ENCODE results near the gene KANK4. TPM values are rescaled to one million over a fixed set of nuclear protein-coding genes. Genes with fewer than 3 reads are reported as not detected.

KANK4 gene
- polyA plus RNA-seq, 2 of the 4 experiments (the other 2 are of a cell fraction), result 0.66 to 0.81 TPM

GRCh38 chr1:62260688-62261087, 58.5 kb downstream of the KANK4 start:
- no peak overlapping the region for H3K4me2 ChIP-seq
- DNase-seq (ENCODE audit: low read depth in 1 of 2, low spot score in 1 of 2) (no peak), FAIRE-seq (no peak), ATAC-seq (no peak)
- CTCF ChIA-PET, result interaction anchor here (1.1 kb wide), 1 partner anchor 13 kb away, joined by 3 read pairs; no protein-coding TSS in a partner anchor
- POLR2A ChIA-PET, result no interaction called here
- TF ChIP-seq CHD2 (IDR thresholded peaks at IDR 0.05; ENCODE audit: low read length, partially characterized antibody) (no peak), TFCP2L1 (CRISPR knock-in tag; IDR thresholded peaks at IDR 0.05) (no peak), NR3C1 (IDR thresholded peaks at IDR 0.05) (no peak), CBX2 (IDR thresholded peaks at IDR 0.05; ENCODE audit: borderline replicate concordance, low read depth) (no peak), CBX8 (IDR thresholded peaks at IDR 0.05) (no peak), ZC3H11A (IDR thresholded peaks at IDR 0.05) (no peak), ATOH8 (CRISPR knock-in tag; IDR thresholded peaks at IDR 0.05; ENCODE audit: low read depth) (no peak), POLR2AphosphoS2 (conservative IDR thresholded peaks at IDR 0.05; ENCODE audit: low read length) (no peak), HOXB13 (CRISPR knock-in tag; IDR thresholded peaks at IDR 0.05; ENCODE audit: low read depth) (no peak)
- TF ChIP-seq, protein P1, sequence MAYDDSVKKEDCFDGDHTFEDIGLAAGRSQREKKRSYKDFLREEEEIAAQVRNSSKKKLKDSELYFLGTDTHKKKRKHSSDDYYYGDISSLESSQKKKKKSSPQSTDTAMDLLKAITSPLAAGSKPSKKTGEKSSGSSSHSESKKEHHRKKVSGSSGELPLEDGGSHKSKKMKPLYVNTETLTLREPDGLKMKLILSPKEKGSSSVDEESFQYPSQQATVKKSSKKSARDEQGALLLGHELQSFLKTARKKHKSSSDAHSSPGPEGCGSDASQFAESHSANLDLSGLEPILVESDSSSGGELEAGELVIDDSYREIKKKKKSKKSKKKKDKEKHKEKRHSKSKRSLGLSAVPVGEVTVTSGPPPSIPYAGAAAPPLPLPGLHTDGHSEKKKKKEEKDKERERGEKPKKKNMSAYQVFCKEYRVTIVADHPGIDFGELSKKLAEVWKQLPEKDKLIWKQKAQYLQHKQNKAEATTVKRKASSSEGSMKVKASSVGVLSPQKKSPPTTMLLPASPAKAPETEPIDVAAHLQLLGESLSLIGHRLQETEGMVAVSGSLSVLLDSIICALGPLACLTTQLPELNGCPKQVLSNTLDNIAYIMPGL (CRISPR knock-in tag; IDR thresholded peaks at IDR 0.05; ENCODE audit: borderline replicate concordance), result no peak
- H3K9me3 ChIP-seq, result no peaks in the 10 kb centered on the region
- H3K4me1 ChIP-seq, result no peaks in the 10 kb centered on the region
- WGBS (ENCODE audit: missing lambda C conversion rate), result 49% methylated on average over 3 of the region's 3 CpGs
- no peak overlapping the region for H3K27ac ChIP-seq
- no peak overlapping the region for H3K4me3 ChIP-seq

DNA sequence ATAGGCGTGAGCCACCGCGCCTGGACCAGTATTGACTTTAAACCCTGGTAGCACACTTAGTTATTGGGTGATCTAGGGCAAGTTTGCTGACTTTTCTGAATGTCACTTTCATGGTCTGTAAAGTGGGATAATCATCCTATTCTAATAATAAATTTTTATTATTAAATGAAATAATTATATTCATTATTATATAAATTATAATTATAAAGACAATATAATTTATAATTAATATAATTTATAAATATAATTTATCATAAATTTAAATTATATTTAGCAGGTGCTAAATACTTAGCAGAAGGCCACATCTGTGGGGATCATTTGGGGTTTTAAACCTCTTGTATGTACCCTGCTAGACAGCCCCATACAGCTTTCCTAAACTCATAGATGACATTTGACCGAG, 59.7 kb downstream of the KANK4 start:
- no peak overlapping the region for H3K4me3 ChIP-seq
- FAIRE-seq, result no peak
- H3K9me3 ChIP-seq, result no peaks in the 10 kb centered on the region
- ChIA-PET CTCF (no interaction called here), POLR2A (no interaction called here)
- H3K4me2 ChIP-seq, result no peak overlapping the region
- no peak overlapping the region for H3K27ac ChIP-seq
- H3K4me1 ChIP-seq, result no peaks in the 10 kb centered on the region
- no peak for ATAC-seq
- DNase-seq (ENCODE audit: low read depth in 1 of 2, low spot score in 1 of 2), result no peak
- WGBS (ENCODE audit: missing lambda C conversion rate), result 91% methylated on average over 4 of the region's 4 CpGs
- no peak for TF ChIP-seq SMC3 (IDR thresholded peaks at IDR 0.05)
- TF ChIP-seq TFCP2L1 (CRISPR knock-in tag; IDR thresholded peaks at IDR 0.05), result no peak
- no peak for TF ChIP-seq E2F6 (IDR thresholded peaks at IDR 0.05; ENCODE audit: borderline replicate concordance, low read depth)
- no peak for TF ChIP-seq CTCF (IDR thresholded peaks at IDR 0.05)
- no peak for TF ChIP-seq HEYL (CRISPR knock-in tag; IDR thresholded peaks at IDR 0.05)
- TF ChIP-seq RFX5 (IDR thresholded peaks at IDR 0.05), result no peak
- TF ChIP-seq MAX (IDR thresholded peaks at IDR 0.05), result no peak
- no peak for TF ChIP-seq ZSCAN20 (CRISPR knock-in tag; IDR thresholded peaks at IDR 0.05)
- TF ChIP-seq ZC3H11A (IDR thresholded peaks at IDR 0.05), result no peak
- TF ChIP-seq HES2 (IDR thresholded peaks at IDR 0.05), result no peak
- no peak for TF ChIP-seq ESRRA (IDR thresholded peaks at IDR 0.05; ENCODE audit: borderline replicate concordance, low read length)
- no peak for TF ChIP-seq CHD4 (IDR thresholded peaks at IDR 0.05; ENCODE audit: borderline replicate concordance)
- TF ChIP-seq NR3C1 (IDR thresholded peaks at IDR 0.05), result no peak
- no peak for TF ChIP-seq MYC (IDR thresholded peaks at IDR 0.05; ENCODE audit: borderline replicate concordance, low read length)
- TF ChIP-seq NPAS2 (CRISPR knock-in tag; IDR thresholded peaks at IDR 0.05; ENCODE audit: borderline replicate concordance), result no peak
- no peak for TF ChIP-seq REST (IDR thresholded peaks at IDR 0.05)
- no peak for TF ChIP-seq BHLHE40 (IDR thresholded peaks at IDR 0.05; ENCODE audit: low read depth, low read length)
- TF ChIP-seq KDM1A (IDR thresholded peaks at IDR 0.05; ENCODE audit: low read depth), result no peak
- no peak for TF ChIP-seq CBX8 (IDR thresholded peaks at IDR 0.05)
- TF ChIP-seq POLR2A (IDR thresholded peaks at IDR 0.05; ENCODE audit: low read length), result no peak

All from A549 (cell line).